K562 (cell line): Measurements from ENCODE around the gene IFI27L2. TPM values are rescaled to one million over a fixed set of nuclear protein-coding genes. Genes with fewer than 3 reads are reported as not detected.

Source experiments
- BRD4 ChIP-seq: fragments of 200-600 bp; sonication (generic); IDR thresholded peaks from 2 replicates; pipeline ENCODE4 v1.6.1; 2017; ENCODE audit warnings: inconsistent platforms
- CLOCK ChIP-seq: fragments of 250-450 bp; sonication (Bioruptor Pico); IDR thresholded peaks from 2 replicates; pipeline ENCODE4 v1.4.0; 2020; ENCODE audit warnings: mild to moderate bottlenecking, moderate library complexity, borderline replicate concordance
- DEAF1 ChIP-seq: fragments of 450-650 bp; formaldehyde crosslinking; IDR thresholded peaks from 2 replicates; pipeline ENCODE4 v1.4.0; 2020; ENCODE audit warnings: mild to moderate bottlenecking, moderate library complexity
- FOXA1 ChIP-seq: fragments of 450-650 bp; IDR thresholded peaks from 2 replicates; pipeline ENCODE4 v1.6.1; 2016; ENCODE audit warnings: mild to moderate bottlenecking, borderline replicate concordance
- FOXO4 ChIP-seq: fragments of 450-650 bp; formaldehyde crosslinking; IDR thresholded peaks from 2 replicates; pipeline ENCODE4 v1.4.0; 2020; ENCODE audit warnings: mild to moderate bottlenecking, moderate library complexity
- FOXP4 ChIP-seq: sonication (generic); formaldehyde crosslinking; IDR thresholded peaks from 2 replicates; pipeline ENCODE4 v1.8.0; 2022; ENCODE audit warnings: mild to moderate bottlenecking, missing genetic modification reagents, borderline replicate concordance
- HMG20B ChIP-seq: fragments of 250-450 bp; sonication (Bioruptor Pico); IDR thresholded peaks from 2 replicates; pipeline ENCODE4 v1.5.0; 2021; ENCODE audit warnings: mild to moderate bottlenecking
- IRF2 ChIP-seq: sonication (generic); formaldehyde crosslinking; IDR thresholded peaks from 2 replicates; pipeline ENCODE4 v1.8.1; 2022; ENCODE audit warnings: mild to moderate bottlenecking, missing genetic modification reagents
- JUN ChIP-seq, 2 experiments: sonication (generic) in 1 of 2; formaldehyde crosslinking in 1 of 2; IDR thresholded peaks; 2 replicates each; pipeline versions ENCODE4 v1.6.1 to v1.8.0; 2012 to 2022; ENCODE audit warnings: borderline replicate concordance in 2 of 2, mild to moderate bottlenecking in 2 of 2, improper control_type of control experiment in 1 of 2, low read depth in 1 of 2, low read length in 1 of 2, missing genetic modification reagents in 1 of 2
- MAFG ChIP-seq: fragments of 450-650 bp; conservative IDR thresholded peaks from 2 replicates; pipeline ENCODE4 v1.6.1; 2016; ENCODE audit warnings: missing genetic modification characterization, missing compliant biosample characterization
- MTA1 ChIP-seq: fragments of 450-650 bp; IDR thresholded peaks from 2 replicates; pipeline ENCODE4 v1.6.1; 2017; ENCODE audit warnings: borderline replicate concordance
- POLR3G ChIP-seq: IDR thresholded peaks from 2 replicates; pipeline ENCODE4 v1.6.1; 2011; ENCODE audit not compliant: insufficient read length, insufficient replicate concordance; ENCODE audit errors: extremely low read depth
- RBFOX2 ChIP-seq: fragments of 200-400 bp; formaldehyde crosslinking; IDR thresholded peaks from 2 replicates; pipeline ENCODE4 v1.6.1; 2017; ENCODE audit warnings: low read depth, mild to moderate bottlenecking, low read length, moderate library complexity
- RCOR1 ChIP-seq, 2 experiments: IDR thresholded peaks; 2 replicates each; pipeline ENCODE4 v1.6.1; 2012; ENCODE audit warnings: low read depth in 2 of 2, low read length in 2 of 2, borderline replicate concordance in 1 of 2, improper control_type of control experiment in 1 of 2
- RHOXF2B ChIP-seq: fragments of 250-450 bp; sonication (Bioruptor Pico); conservative IDR thresholded peaks from 2 replicates; pipeline ENCODE4 v1.5.1; 2021
- SNAPC5 ChIP-seq: fragments of 250-450 bp; sonication (Bioruptor Pico); IDR thresholded peaks from 2 replicates; pipeline ENCODE4 v1.8.0; 2021; ENCODE audit warnings: moderate library complexity, mild to moderate bottlenecking, inconsistent platforms
- TCF7L2 ChIP-seq: fragments of 150-350 bp; IDR thresholded peaks from 2 replicates; pipeline ENCODE4 v1.6.1; 2016; ENCODE audit warnings: low read depth, mild to moderate bottlenecking, low read length, moderate library complexity
- ZNF134 ChIP-seq: fragments of 250-450 bp; sonication (Bioruptor Pico); conservative IDR thresholded peaks from 2 replicates; pipeline ENCODE4 v1.4.0; 2020
- ZNF324 ChIP-seq: fragments of 250-450 bp; sonication (Bioruptor Pico); IDR thresholded peaks from 2 replicates; pipeline ENCODE4 v1.4.0; 2020; ENCODE audit warnings: mild to moderate bottlenecking
- ZNF347 ChIP-seq: fragments of 450-650 bp; formaldehyde crosslinking; IDR thresholded peaks from 2 replicates; pipeline ENCODE4 v1.4.0; 2020; ENCODE audit warnings: low read depth, mild to moderate bottlenecking, moderate library complexity
- polyA plus RNA-seq, 8 experiments: library from polyadenylated mRNA; depleted of rRNA in 4 of 8; stranded (reverse) in 5 of 8; unstranded in 3 of 8; fragments of >200 nt; fragmentation: Nextera tagmentation in 2 of 8; fragmentation: Illumina TruSeq in 1 of 8; extraction: Ambion mirVana in 2 of 8; extraction: Trizol in 1 of 8; gene quantifications; 2 replicates each; pipeline versions ENCODE4 v1.2.1 to v1.2.3, GENCODE V29; 2011 to 2014; ENCODE audit warnings: inconsistent platforms in 1 of 8, missing spikeins in 1 of 8
- total RNA-seq, 7 experiments: library from RNA; depleted of rRNA in 6 of 7; stranded (reverse); fragments of >200 nt in 6 of 7; fragmentation: Illumina TruSeq in 2 of 7; extraction: Trizol in 2 of 7; gene quantifications; 2 replicates each; pipeline versions ENCODE4 v1.2.1 to v1.2.3, GENCODE V29; 2011 to 2021; ENCODE audit warnings: low replicate concordance in 1 of 7

Gene IFI27L2
- total and polyA plus RNA-seq, 9 of the 15 experiments (the other 6 are each of a cell fraction or from before 2014, with no cell fraction given): 1.0 to 9.3 (median 4.1) TPM

GRCh38 chr14:94080621-94081385, 48.6 kb downstream of the IFI27L2 start, which contains the start of the genes DDX24 and IFI27L1 (continued):
- TF ChIP-seq ZNF347 (CRISPR knock-in tag): no peak
- no peak for TF ChIP-seq BRD4
- TF ChIP-seq DEAF1 (CRISPR knock-in tag): no peak
- no peak for TF ChIP-seq SNAPC5
- TF ChIP-seq FOXA1: no peak
- no peak for TF ChIP-seq FOXP4
- no peak for TF ChIP-seq MTA1
- TF ChIP-seq RCOR1 (IDR thresholded peaks at IDR 0.05; ENCODE audit: borderline replicate concordance in 1 of 2, low read depth in 2 of 2, low read length in 2 of 2): no peak
- TF ChIP-seq ZNF324 (CRISPR knock-in tag): no peak
- TF ChIP-seq FOXO4 (CRISPR knock-in tag): no peak
- no peak for TF ChIP-seq JUN (IDR thresholded peaks at IDR 0.05; ENCODE audit: borderline replicate concordance, low read depth, low read length)
- no peak for TF ChIP-seq JUN (CRISPR knock-in tag; IDR thresholded peaks at IDR 0.05; ENCODE audit: borderline replicate concordance)
- no peak for TF ChIP-seq TCF7L2
- TF ChIP-seq CLOCK: no peak
- TF ChIP-seq IRF2 (CRISPR knock-in tag): no peak
- TF ChIP-seq RBFOX2: peak; percentile 95
- no peak for TF ChIP-seq POLR3G
- no peak for TF ChIP-seq ZNF134
- no peak for TF ChIP-seq MAFG
- TF ChIP-seq RHOXF2B (CRISPR knock-in tag): no peak
- no peak for TF ChIP-seq HMG20B (CRISPR knock-in tag)
